Skin of body (tissue), 2 donors: ENCODE measurements around the gene NIN. TPM values are rescaled to one million over a fixed set of nuclear protein-coding genes. Genes with fewer than 3 reads are reported as not detected.

ENCODE experiments used
- DNase-seq: peaks from one replicate; lab custom pipeline; 2025; lab: John Stamatoyannopoulos, UW
- total RNA-seq: library from RNA; depleted of rRNA; stranded (reverse); fragments of >200 nt; gene quantifications from one replicate; pipeline ENCODE4 v1.2.3, GENCODE V29; 2014

NIN gene
- total RNA-seq, 1 donor from 2014 or later, result 34.6 TPM

GRCh38 chr14:50763382-50764007 is 67.5 kb downstream of the NIN start:
- peak; percentile 94 for DNase-seq

- no peak for DNase-seq
Observed at GRCh38 chr14:50762931-50763300, 68.0 kb downstream of the NIN start.

GRCh38 chr14:50762001-50762930 is 68.7 kb downstream of the NIN start:
- peak; percentile 51 for DNase-seq

GRCh38 chr14:50759800-50760543 is 71.0 kb downstream of the NIN start:
- DNase-seq, result no peak

GRCh38 chr14:50758945-50759344 is 72.0 kb downstream of the NIN start:
- no peak for DNase-seq

GRCh38 chr14:50758305-50758704 is 72.7 kb downstream of the NIN start:
- no peak for DNase-seq

- no peak for DNase-seq
Observed at GRCh38 chr14:50757702-50758101, 73.3 kb downstream of the NIN start.

- no peak for DNase-seq
Observed at GRCh38 chr14:50756300-50756699, 74.7 kb downstream of the NIN start.

- DNase-seq, result no peak
Observed at GRCh38 chr14:50750323-50750722, 80.6 kb downstream of the NIN start.

- DNase-seq, result no peak
Observed at GRCh38 chr14:50745401-50746058, 85.4 kb downstream of the NIN start.

GRCh38 chr14:50744231-50744630 is 86.7 kb downstream of the NIN start:
- DNase-seq, result no peak

GRCh38 chr14:50741567-50741966 is 89.4 kb downstream of the NIN start:
- DNase-seq, result no peak

GRCh38 chr14:50740856-50741255 is 90.1 kb downstream of the NIN start:
- DNase-seq, result no peak

GRCh38 chr14:50739186-50739585 is 91.8 kb downstream of the NIN start:
- DNase-seq, result no peak

- no peak for DNase-seq
Observed at GRCh38 chr14:50736932-50737419, 94.0 kb downstream of the NIN start.

GRCh38 chr14:50734950-50735695 is 95.8 kb downstream of the NIN start:
- DNase-seq, result no peak

GRCh38 chr14:50733494-50733893 is 97.5 kb downstream of the NIN start:
- DNase-seq, result peak; percentile 49

- peak; percentile 28 for DNase-seq
Observed at GRCh38 chr14:50728836-50729235, 102.1 kb downstream of the NIN start.

GRCh38 chr14:50726372-50727107 is 104.4 kb downstream of the NIN start:
- DNase-seq, result peak; percentile 84

GRCh38 chr14:50725761-50726160 is 105.2 kb downstream of the NIN start:
- no peak for DNase-seq
